ENCODE data around the gene SLC13A2.
"Not testable (repeated sequence)": the region's sequence is repeated elsewhere in the genome, so short reads cannot be mapped to it uniquely, and the experiment has no call there.

SLC13A2 gene

DNA sequence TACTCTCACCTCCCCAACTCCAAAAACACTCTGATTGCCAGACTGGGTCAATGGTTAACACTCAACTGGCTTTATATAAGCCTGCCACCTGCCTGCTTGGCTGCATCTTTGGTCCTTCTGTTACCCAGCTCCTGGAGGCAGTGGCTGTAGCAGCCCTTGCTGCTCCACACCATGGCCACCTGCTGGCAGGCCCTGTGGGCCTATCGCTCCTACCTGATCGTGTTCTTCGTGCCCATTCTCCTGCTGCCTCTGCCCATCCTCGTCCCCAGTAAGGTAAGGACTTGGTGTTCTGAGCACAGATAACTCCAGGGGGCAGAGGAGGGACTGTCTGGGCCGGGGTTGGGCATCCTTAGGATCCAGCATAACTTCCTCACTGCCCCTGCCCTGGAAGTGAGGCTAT, at the start of gene SLC13A2:
SLC13A2 (plus strand) TSS at position 103 of the 400 bp plus-strand sequence; CDS start at position 172, 69 bp downstream.
- DNase-seq (ENCODE audit: low read depth in 1 of 2, low spot score in 1 of 2), result no peak

- DNase-seq (ENCODE audit: low read depth in 1 of 2, low spot score in 1 of 2), result no peak
Observed at GRCh38 chr17:28425206-28425605, 48.2 kb upstream of the SLC13A2 start.

DNA sequence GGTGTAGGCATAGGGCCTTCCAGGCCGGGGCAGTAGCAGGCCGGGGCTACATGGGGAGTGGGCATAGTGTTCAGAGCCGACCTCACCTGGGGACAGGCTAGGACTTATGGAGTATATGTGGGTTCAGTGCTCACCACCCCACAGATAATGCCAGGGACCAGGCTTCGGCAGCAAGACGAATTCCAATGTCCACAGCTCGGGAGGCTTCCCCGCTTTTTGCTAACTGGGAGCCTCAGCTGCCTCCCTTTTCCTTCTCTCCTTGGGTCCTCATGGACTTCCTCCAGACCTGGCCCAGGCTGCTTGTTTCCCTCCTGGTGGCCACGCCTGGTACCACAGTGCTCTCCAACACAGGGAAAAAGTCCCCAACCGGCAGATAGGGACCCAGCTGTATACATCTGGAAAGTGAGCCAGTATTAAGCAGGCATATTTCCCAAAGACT, 47.3 kb upstream of the SLC13A2 start:
- no peak for DNase-seq (ENCODE audit: low read depth in 1 of 2, low spot score in 1 of 2)

- DNase-seq (ENCODE audit: low read depth in 1 of 2, low spot score in 1 of 2), result no peak
Observed at GRCh38 chr17:28427371-28427770, 46.1 kb upstream of the SLC13A2 start.

DNA sequence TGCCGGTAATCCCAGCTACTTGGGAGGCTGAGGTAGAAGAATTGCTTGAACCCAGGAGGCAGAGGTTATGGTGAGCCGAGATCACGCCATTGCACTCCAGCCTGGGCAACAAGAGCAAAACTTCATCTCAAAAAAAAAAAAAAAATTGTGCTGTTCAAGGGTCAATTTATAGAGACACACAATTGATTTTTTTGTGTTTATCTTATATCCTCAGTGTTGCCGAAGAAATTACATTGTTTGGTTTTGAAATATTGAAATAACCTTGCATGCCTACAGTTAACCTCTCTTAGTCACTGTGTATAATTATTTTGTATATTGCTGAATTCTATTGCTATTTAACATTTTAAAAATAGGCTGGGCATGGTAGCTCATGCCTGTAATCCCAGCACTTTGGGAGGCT, 45.5 kb upstream of the SLC13A2 start:
- DNase-seq (ENCODE audit: low read depth in 1 of 2, low spot score in 1 of 2), result not testable (repeated sequence)

DNA sequence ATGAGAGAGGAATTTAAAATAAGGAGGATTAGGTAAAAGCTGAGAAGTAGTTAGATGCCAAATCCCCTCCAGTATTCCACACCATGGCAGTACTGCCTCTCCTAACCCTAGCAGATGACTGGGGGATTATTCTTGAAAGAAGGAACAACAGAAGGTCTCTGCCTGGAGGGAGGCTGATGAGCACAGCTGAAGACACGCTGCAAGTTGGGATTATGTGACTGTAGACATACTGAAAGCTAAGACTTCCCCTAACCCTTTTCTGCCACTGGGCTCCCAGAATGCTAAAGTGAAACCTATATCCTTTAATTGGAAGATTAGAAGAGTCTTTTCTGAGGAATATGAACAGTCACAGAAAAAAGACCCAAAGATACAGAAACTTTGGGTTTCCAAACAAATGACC, 39.7 kb upstream of the SLC13A2 start:
- DNase-seq (ENCODE audit: low read depth in 1 of 2, low spot score in 1 of 2), result no peak

GRCh38 chr17:28434326-28434725, 39.1 kb upstream of the SLC13A2 start:
- DNase-seq (ENCODE audit: low read depth in 1 of 2, low spot score in 1 of 2), result not testable (repeated sequence)

DNA sequence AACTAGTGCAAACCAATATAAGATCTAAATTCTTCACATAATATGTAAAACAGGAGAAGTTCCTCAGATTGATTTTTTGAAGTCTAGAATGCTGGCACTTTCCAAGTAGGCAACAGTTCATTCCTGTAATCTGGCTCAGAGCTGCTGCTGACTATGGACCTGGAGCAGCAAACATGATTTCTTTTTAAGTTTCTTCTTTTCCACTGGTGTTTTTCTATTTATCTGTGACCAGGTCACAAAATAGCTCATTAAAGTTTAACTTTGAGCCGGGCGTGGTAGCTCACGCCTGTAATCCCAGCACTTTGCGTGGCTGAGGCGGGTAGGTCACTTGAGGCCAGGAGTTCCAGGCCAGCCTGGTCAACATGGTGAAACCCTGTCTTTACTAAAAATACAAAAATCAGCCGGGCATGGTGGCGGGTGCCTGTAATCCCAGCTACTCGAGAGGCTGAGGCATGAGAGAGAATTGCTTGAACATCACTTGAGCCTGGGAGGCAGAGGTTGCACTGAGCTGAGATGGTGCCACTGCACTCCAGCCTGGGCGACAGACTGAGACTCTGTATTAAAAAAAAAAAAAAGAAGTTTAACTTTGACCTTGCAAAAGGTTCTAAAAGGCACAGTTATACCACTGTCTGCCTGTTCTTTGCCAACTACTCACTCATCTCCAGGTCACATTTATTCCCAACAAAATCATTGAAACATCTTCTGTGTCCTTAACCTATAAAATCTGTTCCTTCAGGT, 29.4 kb upstream of the SLC13A2 start:
- DNase-seq (ENCODE audit: low read depth in 1 of 2, low spot score in 1 of 2), result no peak

DNA sequence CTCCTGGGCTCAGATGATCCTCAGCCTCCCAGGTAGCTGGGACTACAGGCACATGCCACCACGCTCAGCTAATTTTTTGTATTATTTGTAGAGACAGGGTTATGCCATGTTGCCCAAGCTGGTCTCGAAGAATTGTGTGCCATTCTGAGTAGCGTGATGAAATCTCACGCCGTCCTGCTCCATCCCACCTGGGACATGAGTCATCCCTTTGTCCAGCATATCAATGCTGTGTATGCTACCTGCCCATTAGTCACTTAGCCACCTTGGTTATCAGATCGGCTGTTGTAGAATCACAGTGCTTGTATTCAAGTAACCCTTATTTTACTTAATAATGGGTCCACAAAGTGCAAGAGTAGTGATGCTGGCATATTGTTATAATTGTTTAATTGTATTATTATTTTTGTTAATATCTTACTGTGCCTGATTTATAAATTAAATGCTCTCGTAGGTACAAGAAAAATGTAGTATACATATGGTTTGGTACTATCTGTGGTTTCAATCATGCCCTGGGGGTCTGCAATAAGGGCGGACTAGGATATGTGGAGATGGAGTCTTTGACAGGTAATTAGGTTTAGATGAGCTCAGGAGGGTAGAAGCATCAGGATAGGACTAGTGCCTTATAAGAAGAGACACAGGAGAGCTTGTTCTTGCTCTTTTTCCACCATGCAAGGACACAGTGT, 26.6 kb upstream of the SLC13A2 start:
- no peak for DNase-seq (ENCODE audit: low read depth in 1 of 2, low spot score in 1 of 2)

DNA sequence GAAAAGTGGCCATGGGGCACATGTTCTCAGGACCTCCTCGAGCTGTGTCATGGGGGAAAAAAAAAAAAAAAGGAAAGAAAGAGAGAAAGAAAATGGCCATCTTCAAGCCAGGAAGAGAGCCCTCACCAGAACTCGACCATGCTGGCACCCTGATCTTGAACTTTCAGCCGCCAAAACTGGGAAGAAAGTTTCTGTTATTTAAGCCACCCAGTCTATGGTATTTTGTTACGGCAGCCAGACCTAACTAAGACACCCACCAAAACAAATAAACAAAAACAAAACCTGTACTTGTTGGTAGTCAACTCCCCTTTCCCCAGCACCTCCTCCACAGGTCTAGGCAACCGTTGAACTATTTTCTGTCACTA, 26.1 kb upstream of the SLC13A2 start:
- no peak for DNase-seq (ENCODE audit: low read depth in 1 of 2, low spot score in 1 of 2)

DNA sequence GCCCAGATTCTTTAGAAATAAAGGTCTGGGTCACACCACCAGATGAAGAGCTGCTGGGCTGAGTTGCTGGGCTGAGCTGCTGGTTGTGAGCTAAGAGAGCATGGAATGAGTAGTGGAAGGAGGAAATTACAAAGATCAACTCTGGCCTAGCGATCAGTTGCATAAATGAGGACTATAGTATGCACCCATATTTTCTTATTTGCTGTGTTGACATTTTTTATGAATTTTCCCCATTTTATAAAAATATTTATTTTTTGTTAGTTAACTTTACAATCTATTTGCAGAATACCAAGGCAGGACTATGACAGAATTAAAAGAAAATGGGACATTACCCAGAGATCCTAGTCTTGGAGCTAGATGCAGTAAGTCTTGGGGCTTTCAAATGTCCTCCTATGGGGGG, 23.6 kb upstream of the SLC13A2 start:
- no peak for DNase-seq (ENCODE audit: low read depth in 1 of 2, low spot score in 1 of 2)

- no peak for DNase-seq (ENCODE audit: low read depth in 1 of 2, low spot score in 1 of 2)
Observed at GRCh38 chr17:28457890-28458289, 15.6 kb upstream of the SLC13A2 start.

DNA sequence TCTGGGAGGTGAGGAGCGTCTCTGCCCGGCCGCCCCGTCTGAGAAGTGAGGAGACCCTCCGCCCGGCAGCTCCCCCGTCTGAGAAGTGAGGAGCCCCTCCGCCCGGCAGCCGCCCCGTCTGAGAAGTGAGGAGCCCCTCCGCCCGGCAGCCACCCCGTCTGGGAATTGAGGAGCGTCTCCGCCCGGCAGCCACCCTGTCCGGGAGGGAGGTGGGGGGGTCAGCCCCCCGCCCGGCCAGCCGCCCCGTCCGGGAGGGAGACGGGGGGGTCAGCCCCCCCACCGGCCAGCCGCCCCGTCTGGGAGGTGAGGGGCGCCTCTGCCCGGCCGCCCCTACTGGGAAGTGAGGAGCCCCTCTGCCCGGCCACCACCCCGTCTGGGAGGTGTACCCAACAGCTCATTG, 14.6 kb upstream of the SLC13A2 start:
- DNase-seq (ENCODE audit: low read depth in 1 of 2, low spot score in 1 of 2), result not testable (repeated sequence)

DNA sequence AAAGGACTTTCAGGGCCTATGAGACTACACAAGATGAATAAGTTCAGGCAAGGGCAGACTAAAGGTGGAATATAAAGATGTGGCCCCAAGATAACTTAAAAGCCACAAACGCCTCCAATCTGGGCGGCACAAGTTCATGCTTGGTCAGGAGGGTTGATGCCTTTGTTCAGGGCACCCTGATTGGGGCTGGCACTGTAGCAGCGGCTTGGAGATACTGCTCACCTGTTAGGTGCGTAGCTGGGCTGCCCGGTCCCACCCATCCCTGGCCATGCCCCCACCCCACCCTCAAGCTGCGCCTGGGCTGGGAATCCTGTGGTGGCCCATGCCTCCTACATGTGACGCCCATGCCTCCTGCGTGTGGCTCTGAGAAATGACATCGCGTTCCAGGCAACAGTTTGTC, 12.5 kb upstream of the SLC13A2 start:
- DNase-seq (ENCODE audit: low read depth in 1 of 2, low spot score in 1 of 2), result no peak

GRCh38 chr17:28466001-28466400, 7.4 kb upstream of the SLC13A2 start:
- no peak for DNase-seq (ENCODE audit: low read depth in 1 of 2, low spot score in 1 of 2)

GRCh38 chr17:28466521-28467048, 6.9 kb upstream of the SLC13A2 start:
- DNase-seq (ENCODE audit: low read depth in 1 of 2, low spot score in 1 of 2), result no peak

DNA sequence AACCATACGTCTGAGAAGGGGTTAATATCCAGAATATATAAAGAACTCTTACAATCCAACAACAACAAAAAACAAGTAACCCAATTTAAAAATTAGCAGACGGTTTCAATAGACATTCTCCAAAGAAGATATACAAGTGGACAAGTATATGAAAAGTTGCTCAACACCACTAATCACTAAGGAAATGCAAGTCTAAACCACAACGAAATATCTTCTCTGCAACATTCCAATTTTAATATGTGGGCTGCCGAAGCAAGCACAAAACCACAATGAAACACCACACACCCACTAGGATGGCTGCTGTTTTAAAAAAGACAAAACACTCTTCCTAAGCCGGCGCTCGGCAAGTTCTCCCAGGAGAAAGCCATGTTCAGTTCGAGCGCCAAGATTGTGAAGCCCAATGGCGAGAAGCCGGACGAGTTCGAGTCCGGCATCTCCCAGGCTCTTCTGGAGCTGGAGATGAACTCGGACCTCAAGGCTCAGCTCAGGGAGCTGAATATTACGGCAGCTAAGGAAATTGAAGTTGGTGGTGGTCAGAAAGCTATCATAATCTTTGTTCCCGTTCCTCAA, 5.9 kb upstream of the SLC13A2 start:
- DNase-seq (ENCODE audit: low read depth in 1 of 2, low spot score in 1 of 2), result no peak

DNA sequence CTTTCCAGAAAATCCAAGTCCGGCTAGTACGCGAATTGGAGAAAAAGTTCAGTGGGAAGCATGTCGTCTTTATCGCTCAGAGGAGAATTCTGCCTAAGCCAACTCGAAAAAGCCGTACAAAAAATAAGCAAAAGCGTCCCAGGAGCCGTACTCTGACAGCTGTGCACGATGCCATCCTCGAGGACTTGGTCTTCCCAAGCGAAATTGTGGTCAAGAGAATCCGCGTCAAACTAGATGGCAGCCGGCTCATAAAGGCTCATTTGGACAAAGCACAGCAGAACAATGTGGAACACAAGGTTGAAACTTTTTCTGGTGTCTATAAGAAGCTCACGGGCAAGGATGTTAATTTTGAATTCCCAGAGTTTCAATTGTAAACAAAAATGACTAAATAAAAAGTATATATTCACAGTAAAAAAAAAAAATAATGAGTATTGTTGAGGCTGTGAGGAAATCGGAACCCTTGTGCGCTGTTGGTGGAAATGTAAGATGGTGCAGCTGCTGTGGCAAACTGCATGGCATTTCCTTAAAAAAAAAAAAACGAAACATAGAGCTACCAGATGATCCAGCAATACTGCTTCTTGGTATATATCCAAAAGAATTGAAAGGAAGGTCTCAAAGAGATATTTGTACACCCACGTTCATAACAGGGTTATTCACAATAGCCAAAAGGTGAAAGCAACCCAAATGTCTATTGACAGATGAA, 5.3 kb upstream of the SLC13A2 start:
- DNase-seq (ENCODE audit: low read depth in 1 of 2, low spot score in 1 of 2), result not testable (repeated sequence)

GRCh38 chr17:28468781-28469180, 4.7 kb upstream of the SLC13A2 start:
- no peak for DNase-seq (ENCODE audit: low read depth in 1 of 2, low spot score in 1 of 2)

GRCh38 chr17:28469376-28469775, 4.1 kb upstream of the SLC13A2 start:
- no peak for DNase-seq (ENCODE audit: low read depth in 1 of 2, low spot score in 1 of 2)

- DNase-seq (ENCODE audit: low read depth in 1 of 2, low spot score in 1 of 2), result no peak
Observed at GRCh38 chr17:28470266-28470913, 3.1 kb upstream of the SLC13A2 start.
